Mammary epithelial cell (primary cell): ENCODE measurements around the gene MCU.

Experiments
- CTCF ChIP-seq, 2 donors: IDR thresholded peaks in 1 of 2; conservative IDR thresholded peaks in 1 of 2; 2 replicates each; pipeline ENCODE4 v1.5.1; 2011 to 2012; ENCODE audit warnings: inconsistent platforms in 2 of 2, low read length in 2 of 2, mild to moderate bottlenecking in 2 of 2, control low read depth in 1 of 2, low read depth in 1 of 2; ENCODE audit not compliant: insufficient read depth in 1 of 2; ENCODE audit errors: extremely low read depth in 1 of 2
- EZH2 ChIP-seq: IDR thresholded peaks from 2 replicates; pipeline ENCODE4 v1.6.1; 2012; ENCODE audit warnings: low read length, inconsistent platforms, borderline replicate concordance

DNA sequence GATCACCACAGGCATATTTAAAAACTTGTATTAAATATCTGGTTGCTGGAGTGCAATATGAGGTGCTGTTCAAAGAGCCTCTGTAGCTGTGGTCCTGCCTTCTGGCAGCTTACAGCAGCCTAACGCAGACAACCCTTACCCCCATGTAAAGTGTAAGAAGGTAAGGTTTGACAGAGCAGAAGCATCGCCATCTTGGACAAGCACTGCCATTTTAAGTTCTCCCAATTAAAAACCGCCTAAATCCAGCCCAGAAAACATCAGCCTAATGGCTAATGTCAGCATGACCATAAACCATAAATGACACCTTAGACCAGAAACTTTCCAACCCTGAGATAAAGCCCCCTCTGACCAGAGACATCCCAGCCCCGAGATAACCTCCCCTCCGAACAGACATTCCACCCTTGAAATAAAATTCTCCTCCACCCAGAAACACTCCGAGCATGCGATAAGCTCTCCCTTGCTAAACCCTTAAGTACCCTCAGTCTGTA is 196.3 kb downstream of the MCU start:
- TF ChIP-seq CTCF (conservative IDR thresholded peaks at IDR 0.05 in 1 of 2, IDR thresholded peaks at IDR 0.05 in 1 of 2; ENCODE audit: extremely low read depth in 1 of 2, insufficient read depth in 1 of 2, low read depth in 1 of 2, low read length in 2 of 2) (no peak), EZH2 (no peak)
